Prostate gland (tissue), 2 donors: ENCODE data around the gene SEPTIN5. TPM values are rescaled to one million over a fixed set of nuclear protein-coding genes. Genes with fewer than 3 reads are reported as not detected.

ENCODE experiments used
- DNase-seq: peaks from one replicate; pipeline ENCODE4 v3.0.0-alpha.2; 2019; ENCODE audit warnings: low spot score
- H3K27ac ChIP-seq, 2 donors: fragments of 200-600 bp; sonication (generic); 2 replicates each; pipeline ENCODE4 v1.5.1; 2017 to 2019
- H3K27me3 ChIP-seq: fragments of 200-600 bp; sonication (generic); replicated peaks from 2 replicates; pipeline ENCODE4 v1.5.1; 2019; ENCODE audit not compliant: insufficient read depth
- H3K36me3 ChIP-seq, 2 donors: fragments of 200-600 bp; sonication (generic); 1 replicate in 1 of 2; 2 replicates in 1 of 2; pipeline versions ENCODE4 v1.5.1 to v1.8.1; 2017 to 2019
- H3K4me1 ChIP-seq: fragments of 200-600 bp; sonication (generic); replicated peaks from 2 replicates; pipeline ENCODE4 v1.5.1; 2019
- H3K4me3 ChIP-seq, 2 donors: fragments of 200-600 bp; sonication (generic); 2 replicates each; pipeline ENCODE4 v1.5.1; 2017 to 2019
- H3K9me3 ChIP-seq: fragments of 200-600 bp; sonication (generic); 2 replicates; pipeline ENCODE4 v1.5.1; 2017
- POLR2A ChIP-seq: fragments of 450-650 bp; IDR thresholded peaks from one replicate; pipeline ENCODE4 v1.6.1; 2016; ENCODE audit warnings: antibody characterized with exemption, mild to moderate bottlenecking
- POLR2AphosphoS5 ChIP-seq: sonication (generic); formaldehyde crosslinking; IDR thresholded peaks from one replicate; pipeline ENCODE4 v1.6.1; 2017; ENCODE audit warnings: antibody characterized with exemption
- WGBS: methylation state at CpG from one replicate; pipeline ENCODE4 v1.1.5; 2018; 5-methylcytosine and 5-hydroxymethylcytosine counted together
- intact Hi-C: fragments of 100-400 bp; cut with DNase I; formaldehyde crosslinking; loops from one replicate; pipeline ENCODE4 v1.14.2; 2022
- total RNA-seq, 2 donors: library from RNA; depleted of rRNA; stranded (reverse); fragments of >200 nt; gene quantifications; one replicate each; pipeline ENCODE4 v1.1.0, GENCODE V29; 2016
- TF ChIP-seq, protein P1 (sequence below), 4 experiments: fragments of 200-600 bp in 2 of 4; fragments of 450-650 bp in 2 of 4; sonication (generic) in 2 of 4; IDR thresholded peaks; 1 replicate in 3 of 4; 2 replicates in 1 of 4; pipeline ENCODE4 v1.5.1; 2016 to 2019; ENCODE audit warnings: antibody characterized with exemption in 4 of 4, mild to moderate bottlenecking in 2 of 4, moderate library complexity in 2 of 4

The SEPTIN5 gene
- total RNA-seq, 2 donors from 2014 or later: 17.1 to 96.2 TPM

DNA sequence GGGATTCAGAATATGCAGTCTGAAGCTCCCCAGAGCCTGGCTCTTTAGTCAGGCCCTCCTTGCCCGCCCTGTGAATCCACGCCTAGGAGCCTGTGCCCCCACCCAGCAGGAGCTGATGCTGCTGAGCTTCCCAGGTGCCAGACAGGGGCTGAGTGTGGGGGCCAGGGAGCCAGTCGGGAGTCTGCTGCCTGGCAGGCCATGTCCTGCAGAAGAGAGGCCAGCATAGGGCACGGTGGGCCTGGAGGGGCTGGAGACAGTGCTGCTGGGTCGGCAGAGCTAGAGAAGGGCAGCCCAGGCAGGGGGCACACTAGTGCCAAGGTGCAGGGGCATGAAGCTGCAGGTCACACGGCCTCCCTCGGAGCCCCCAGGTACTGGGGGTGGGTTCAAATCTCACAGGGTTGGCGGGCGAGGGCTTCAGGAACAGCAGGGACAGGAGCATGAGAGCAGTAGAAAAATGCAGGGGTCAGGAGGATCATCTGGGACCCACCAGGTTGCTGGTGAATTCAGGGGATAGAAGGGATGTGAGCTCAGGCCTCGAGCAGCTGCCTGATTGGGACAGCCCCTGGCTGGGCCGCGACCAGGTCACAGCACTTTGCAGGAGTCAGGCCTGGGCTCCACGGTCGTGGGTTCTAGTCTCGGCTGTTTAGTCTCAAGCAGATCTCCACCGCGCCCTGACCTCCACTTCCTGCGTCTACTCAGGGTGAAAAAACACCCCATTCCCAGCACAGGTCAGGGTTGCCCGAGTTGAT lies 4.1 kb upstream of the SEPTIN5 start:
- Histone ChIP-seq H3K9me3 (no peaks in the 10 kb centered on the region), H3K4me3 (no peak overlapping the region), H3K27me3 (peaks cover 3% of the 10 kb centered on the region), H3K27ac (no peak overlapping the region), H3K4me1 (no peaks in the 10 kb centered on the region), H3K36me3 (no peaks in the 10 kb centered on the region)
- intact Hi-C loops: no loop called here
- TF ChIP-seq, protein P1, sequence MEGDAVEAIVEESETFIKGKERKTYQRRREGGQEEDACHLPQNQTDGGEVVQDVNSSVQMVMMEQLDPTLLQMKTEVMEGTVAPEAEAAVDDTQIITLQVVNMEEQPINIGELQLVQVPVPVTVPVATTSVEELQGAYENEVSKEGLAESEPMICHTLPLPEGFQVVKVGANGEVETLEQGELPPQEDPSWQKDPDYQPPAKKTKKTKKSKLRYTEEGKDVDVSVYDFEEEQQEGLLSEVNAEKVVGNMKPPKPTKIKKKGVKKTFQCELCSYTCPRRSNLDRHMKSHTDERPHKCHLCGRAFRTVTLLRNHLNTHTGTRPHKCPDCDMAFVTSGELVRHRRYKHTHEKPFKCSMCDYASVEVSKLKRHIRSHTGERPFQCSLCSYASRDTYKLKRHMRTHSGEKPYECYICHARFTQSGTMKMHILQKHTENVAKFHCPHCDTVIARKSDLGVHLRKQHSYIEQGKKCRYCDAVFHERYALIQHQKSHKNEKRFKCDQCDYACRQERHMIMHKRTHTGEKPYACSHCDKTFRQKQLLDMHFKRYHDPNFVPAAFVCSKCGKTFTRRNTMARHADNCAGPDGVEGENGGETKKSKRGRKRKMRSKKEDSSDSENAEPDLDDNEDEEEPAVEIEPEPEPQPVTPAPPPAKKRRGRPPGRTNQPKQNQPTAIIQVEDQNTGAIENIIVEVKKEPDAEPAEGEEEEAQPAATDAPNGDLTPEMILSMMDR (IDR thresholded peaks at IDR 0.05): no peak
- TF ChIP-seq POLR2AphosphoS5: no peak
- TF ChIP-seq POLR2A: no peak
- DNase-seq: no peak
- WGBS: 90% methylated on average over 19 of the region's 19 CpGs

DNA sequence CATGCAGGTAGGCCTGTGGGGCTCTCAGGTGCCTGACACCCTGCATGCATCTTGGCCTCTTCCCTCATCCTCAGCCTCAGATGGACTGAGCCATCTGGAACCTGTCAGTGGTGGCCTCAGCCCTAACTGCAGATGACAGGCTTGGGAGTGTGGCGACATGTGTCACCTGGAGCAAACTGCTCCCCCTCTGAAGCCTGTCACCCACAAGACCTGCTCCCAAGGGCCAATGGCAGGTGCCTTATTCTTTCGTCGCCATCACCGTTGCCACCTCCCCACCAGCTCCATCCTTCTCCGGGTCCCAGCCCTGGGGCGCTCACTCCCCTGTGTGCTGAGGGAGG lies 3.6 kb upstream of the SEPTIN5 start:
- H3K27me3 ChIP-seq: no peaks in the 10 kb centered on the region
- no peak overlapping the region for H3K4me3 ChIP-seq
- no peak overlapping the region for H3K27ac ChIP-seq
- 70% methylated on average over 6 of the region's 6 CpGs for WGBS
- H3K4me1 ChIP-seq: no peaks in the 10 kb centered on the region
- intact Hi-C loops: no loop called here
- TF ChIP-seq POLR2AphosphoS5: no peak
- TF ChIP-seq POLR2A: no peak
- TF ChIP-seq, protein P1 (IDR thresholded peaks at IDR 0.05): no peak
- H3K36me3 ChIP-seq: no peaks in the 10 kb centered on the region
- DNase-seq: no peak
- no peaks in the 10 kb centered on the region for H3K9me3 ChIP-seq

DNA sequence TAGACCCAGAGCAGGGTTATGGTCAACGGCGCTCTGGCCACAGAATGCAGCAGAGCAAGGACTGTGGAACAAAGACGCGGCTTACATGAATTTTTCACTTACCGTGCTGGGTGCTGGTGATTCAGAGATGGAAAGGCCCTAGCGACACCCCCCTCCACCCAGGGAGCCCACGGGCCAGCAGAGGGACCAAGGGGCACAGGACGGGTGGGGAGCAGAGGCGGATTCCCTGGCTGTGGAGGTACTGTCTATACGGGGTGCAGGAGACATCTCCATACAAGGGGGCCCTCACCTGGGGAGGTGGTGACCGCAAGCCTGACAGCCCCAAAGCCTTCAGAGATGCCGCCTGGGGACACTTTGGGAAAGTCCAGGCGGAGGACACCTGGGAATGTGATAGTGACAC lies 1.1 kb upstream of the SEPTIN5 start:
- peaks cover 5% of the 10 kb centered on the region for H3K4me1 ChIP-seq
- H3K36me3 ChIP-seq: no peaks in the 10 kb centered on the region
- DNase-seq: no peak
- TF ChIP-seq POLR2A: no peak
- TF ChIP-seq POLR2AphosphoS5: no peak
- TF ChIP-seq, protein P1 (IDR thresholded peaks at IDR 0.05): no peak
- intact Hi-C loops: no loop called here
- 94% methylated on average over 12 of the region's 13 CpGs for WGBS
- H3K4me3 ChIP-seq: no peak overlapping the region
- no peaks in the 10 kb centered on the region for H3K27me3 ChIP-seq
- no peak overlapping the region for H3K27ac ChIP-seq
- H3K9me3 ChIP-seq: no peaks in the 10 kb centered on the region

DNA sequence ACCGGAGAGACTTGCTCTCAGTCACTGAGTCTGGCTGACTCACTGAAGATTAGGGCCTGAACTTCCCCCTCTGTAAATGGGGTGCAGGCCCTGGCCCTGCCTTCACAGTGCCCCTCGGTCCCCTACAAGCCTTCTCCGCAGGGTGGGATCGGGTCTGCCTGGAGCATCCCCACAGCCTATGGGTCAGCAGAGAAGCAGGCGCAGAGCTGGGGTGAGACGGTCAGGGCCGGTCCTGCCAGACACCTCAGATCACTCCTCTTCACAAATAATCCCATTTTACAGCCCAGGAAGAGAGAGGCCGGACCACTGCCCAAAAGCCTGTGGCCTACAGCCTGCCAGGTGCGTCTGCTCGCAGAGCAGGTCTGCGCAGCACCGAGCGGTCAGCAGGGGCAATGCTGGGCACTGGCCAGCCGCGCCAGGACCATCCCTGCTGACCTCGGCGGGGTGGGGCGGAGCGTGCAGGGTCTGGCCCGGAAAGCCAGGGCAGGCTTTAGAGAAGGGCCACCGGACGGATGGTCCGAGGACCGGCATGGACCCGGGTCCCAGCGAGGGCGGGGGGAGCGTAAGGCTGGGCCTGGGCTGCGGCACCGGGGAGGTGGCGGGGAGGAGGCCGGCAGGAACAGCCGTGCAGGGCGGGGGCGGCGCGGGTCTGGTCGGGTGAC lies 522 bp upstream of the SEPTIN5 start:
- Histone ChIP-seq H3K36me3 (no peaks in the 10 kb centered on the region), H3K27me3 (no peaks in the 10 kb centered on the region), H3K27ac (no peak overlapping the region), H3K4me1 (peaks cover 5% of the 10 kb centered on the region), H3K9me3 (no peaks in the 10 kb centered on the region), H3K4me3 (peak overlapping the region; percentile 51 to 66)
- WGBS: 29% methylated on average over 37 of the region's 38 CpGs
- TF ChIP-seq POLR2A: no peak
- no peak for TF ChIP-seq POLR2AphosphoS5
- TF ChIP-seq, protein P1 (IDR thresholded peaks at IDR 0.05): no peak
- intact Hi-C loops: no loop called here
- DNase-seq: no peak
